ENCODE data around the gene SBK3. TPM values are rescaled to one million over a fixed set of nuclear protein-coding genes. Genes with fewer than 3 reads are reported as not detected.
"Not testable (repeated sequence)": the region's sequence is repeated elsewhere in the genome, so short reads cannot be mapped to it uniquely, and the experiment has no call there.

Gene SBK3
- polyA plus RNA-seq, 1 donor (not counting 4 experiments of a cell fraction or from before 2014, with no cell fraction given) = not detected

DNA sequence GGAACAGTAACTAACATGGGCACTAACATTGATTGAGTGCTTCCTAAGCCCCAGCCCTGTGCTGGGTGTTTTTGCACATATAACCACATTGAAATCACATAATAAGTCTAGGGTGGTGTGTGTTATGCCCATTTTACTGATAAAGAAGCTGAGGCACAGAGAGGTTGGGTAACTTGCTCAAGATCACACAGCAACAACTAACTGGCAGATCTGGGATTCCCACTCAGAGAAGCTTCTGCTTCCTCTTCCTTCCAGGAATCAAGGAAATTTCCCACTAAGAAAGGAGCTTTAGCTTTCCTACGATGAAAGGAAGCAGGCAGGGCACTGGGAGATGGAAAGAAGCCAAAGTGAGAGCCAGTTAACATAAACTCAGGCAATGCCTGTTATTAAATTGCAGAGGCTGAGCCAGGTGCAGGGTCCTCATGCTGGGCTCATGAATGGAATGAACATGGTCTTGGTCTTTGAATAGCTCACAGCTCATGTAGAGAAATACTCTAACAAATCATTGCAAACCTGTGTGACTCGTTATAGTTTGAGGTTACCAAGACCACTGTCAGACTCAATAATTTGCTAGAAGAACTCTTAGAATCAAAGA, 47.0 kb downstream of the SBK3 start:
- no peak overlapping the region for H3K9ac ChIP-seq (ENCODE audit: control insufficient read depth, extremely low read depth, insufficient read depth, low read length)
- H3K9me1 ChIP-seq (ENCODE audit: control insufficient read depth, extremely low read depth, insufficient read depth, low read length) = no peaks in the 10 kb centered on the region
- FAIRE-seq (no peak), DNase-seq (ENCODE audit: low read depth, low spot score) (no peak)
- H4K20me1 ChIP-seq (ENCODE audit: control insufficient read depth, extremely low read depth, insufficient read depth, low read length) = no peaks in the 10 kb centered on the region
- no peak overlapping the region for H3K4me3 ChIP-seq (ENCODE audit: control insufficient read depth in 2 of 3, extremely low read depth in 1 of 3, insufficient read depth in 2 of 3, low read depth in 1 of 3, low read length in 3 of 3)
- peaks cover 23% of the 10 kb centered on the region for H3K27me3 ChIP-seq (ENCODE audit: control insufficient read depth, extremely low read depth, insufficient read depth, low read length)
- dilution Hi-C loops (cut with MboI; ENCODE audit: extremely low pct_ligation_motif_present, low sequenced_read_pairs) = no loop called here
- no peak overlapping the region for H2AFZ ChIP-seq (ENCODE audit: control insufficient read depth, low read length)
- no peaks in the 10 kb centered on the region for H3K9me3 ChIP-seq (ENCODE audit: control insufficient read depth, low read depth, low read length)
- H3K4me2 ChIP-seq (ENCODE audit: control insufficient read depth, extremely low read depth, insufficient read depth, low read depth, low read length) = no peak overlapping the region
- H3K36me3 ChIP-seq (ENCODE audit: control insufficient read depth in 2 of 2, extremely low read depth in 1 of 2, insufficient read depth in 2 of 2, low read length in 2 of 2) = no peaks in the 10 kb centered on the region
- H3K4me1 ChIP-seq (ENCODE audit: control insufficient read depth, extremely low read depth, insufficient read depth, low read length) = no peaks in the 10 kb centered on the region
- no peak overlapping the region for H3K27ac ChIP-seq (ENCODE audit: control insufficient read depth, insufficient read depth, low read length)
- H3K79me2 ChIP-seq (ENCODE audit: control insufficient read depth, insufficient read depth, low read length) = no peaks in the 10 kb centered on the region
- TF ChIP-seq EZH2 (IDR thresholded peaks at IDR 0.05; ENCODE audit: low read length) = no peak
- TF ChIP-seq, protein P1, sequence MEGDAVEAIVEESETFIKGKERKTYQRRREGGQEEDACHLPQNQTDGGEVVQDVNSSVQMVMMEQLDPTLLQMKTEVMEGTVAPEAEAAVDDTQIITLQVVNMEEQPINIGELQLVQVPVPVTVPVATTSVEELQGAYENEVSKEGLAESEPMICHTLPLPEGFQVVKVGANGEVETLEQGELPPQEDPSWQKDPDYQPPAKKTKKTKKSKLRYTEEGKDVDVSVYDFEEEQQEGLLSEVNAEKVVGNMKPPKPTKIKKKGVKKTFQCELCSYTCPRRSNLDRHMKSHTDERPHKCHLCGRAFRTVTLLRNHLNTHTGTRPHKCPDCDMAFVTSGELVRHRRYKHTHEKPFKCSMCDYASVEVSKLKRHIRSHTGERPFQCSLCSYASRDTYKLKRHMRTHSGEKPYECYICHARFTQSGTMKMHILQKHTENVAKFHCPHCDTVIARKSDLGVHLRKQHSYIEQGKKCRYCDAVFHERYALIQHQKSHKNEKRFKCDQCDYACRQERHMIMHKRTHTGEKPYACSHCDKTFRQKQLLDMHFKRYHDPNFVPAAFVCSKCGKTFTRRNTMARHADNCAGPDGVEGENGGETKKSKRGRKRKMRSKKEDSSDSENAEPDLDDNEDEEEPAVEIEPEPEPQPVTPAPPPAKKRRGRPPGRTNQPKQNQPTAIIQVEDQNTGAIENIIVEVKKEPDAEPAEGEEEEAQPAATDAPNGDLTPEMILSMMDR (optimal IDR thresholded peaks at IDR 0.05 in 1 of 3, IDR thresholded peaks at IDR 0.05 in 1 of 3, conservative IDR thresholded peaks at IDR 0.05 in 1 of 3; ENCODE audit: extremely low read depth in 1 of 3, insufficient read depth in 2 of 3, low read length in 3 of 3) = no peak

DNA sequence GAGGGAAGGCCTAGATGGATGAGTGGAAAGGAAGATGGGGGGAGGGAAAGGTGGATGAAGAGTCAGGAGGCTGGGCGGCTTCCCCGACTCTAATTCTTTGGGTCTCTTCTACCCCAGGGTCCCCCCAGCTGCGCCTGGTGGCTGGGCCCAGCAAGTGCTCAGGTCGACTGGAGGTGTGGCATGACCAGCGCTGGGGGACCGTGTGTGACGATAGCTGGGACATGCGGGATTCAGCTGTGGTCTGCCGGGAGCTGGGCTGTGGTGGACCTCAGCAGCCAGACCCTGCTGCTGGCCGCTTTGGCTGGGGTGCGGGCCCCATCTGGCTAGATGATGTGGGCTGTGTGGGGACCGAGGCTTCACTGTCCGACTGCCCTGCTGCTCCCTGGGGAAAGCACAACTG, 47.6 kb downstream of the SBK3 start:
- H3K36me3 ChIP-seq (ENCODE audit: control insufficient read depth in 2 of 2, extremely low read depth in 1 of 2, insufficient read depth in 2 of 2, low read length in 2 of 2) = no peaks in the 10 kb centered on the region
- no peak overlapping the region for H3K4me3 ChIP-seq (ENCODE audit: control insufficient read depth in 2 of 3, extremely low read depth in 1 of 3, insufficient read depth in 2 of 3, low read depth in 1 of 3, low read length in 3 of 3)
- no peak for DNase-seq (ENCODE audit: low read depth, low spot score)
- no peak overlapping the region for H3K27ac ChIP-seq (ENCODE audit: control insufficient read depth, insufficient read depth, low read length)
- no peaks in the 10 kb centered on the region for H4K20me1 ChIP-seq (ENCODE audit: control insufficient read depth, extremely low read depth, insufficient read depth, low read length)
- FAIRE-seq = no peak
- H3K79me2 ChIP-seq (ENCODE audit: control insufficient read depth, insufficient read depth, low read length) = no peaks in the 10 kb centered on the region
- H3K4me2 ChIP-seq (ENCODE audit: control insufficient read depth, extremely low read depth, insufficient read depth, low read depth, low read length) = no peak overlapping the region
- H3K4me1 ChIP-seq (ENCODE audit: control insufficient read depth, extremely low read depth, insufficient read depth, low read length) = no peaks in the 10 kb centered on the region
- no peak overlapping the region for H2AFZ ChIP-seq (ENCODE audit: control insufficient read depth, low read length)
- no peak overlapping the region for H3K9ac ChIP-seq (ENCODE audit: control insufficient read depth, extremely low read depth, insufficient read depth, low read length)
- H3K27me3 ChIP-seq (ENCODE audit: control insufficient read depth, extremely low read depth, insufficient read depth, low read length) = peaks cover 29% of the 10 kb centered on the region
- no peaks in the 10 kb centered on the region for H3K9me1 ChIP-seq (ENCODE audit: control insufficient read depth, extremely low read depth, insufficient read depth, low read length)
- H3K9me3 ChIP-seq (ENCODE audit: control insufficient read depth, low read depth, low read length) = no peaks in the 10 kb centered on the region
- dilution Hi-C loops (cut with MboI; ENCODE audit: extremely low pct_ligation_motif_present, low sequenced_read_pairs) = no loop called here
- TF ChIP-seq EZH2 (IDR thresholded peaks at IDR 0.05; ENCODE audit: low read length) = no peak
- TF ChIP-seq, protein P1 (optimal IDR thresholded peaks at IDR 0.05 in 1 of 3, IDR thresholded peaks at IDR 0.05 in 1 of 3, conservative IDR thresholded peaks at IDR 0.05 in 1 of 3; ENCODE audit: extremely low read depth in 1 of 3, insufficient read depth in 2 of 3, low read length in 3 of 3) = no peak

DNA sequence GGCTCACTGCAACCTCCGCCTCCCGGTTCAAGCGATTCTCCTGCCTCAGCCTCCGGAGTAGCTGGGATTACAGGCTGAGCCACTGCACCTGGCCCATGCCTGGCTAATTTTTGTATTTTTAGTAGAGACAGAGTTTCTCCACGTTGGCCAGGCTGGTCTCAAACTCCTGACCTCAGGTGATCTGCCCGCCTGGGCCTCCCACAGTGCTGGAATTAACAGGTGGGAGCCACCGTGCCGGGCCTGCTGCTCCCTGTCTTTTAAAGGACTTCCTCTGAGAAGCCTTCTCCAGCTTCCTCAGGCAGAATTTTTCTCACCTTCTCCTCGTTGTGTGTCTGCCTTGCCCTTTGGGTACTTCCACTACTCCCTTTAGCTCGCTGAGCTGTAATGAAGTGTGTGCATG, 48.5 kb downstream of the SBK3 start:
- H4K20me1 ChIP-seq (ENCODE audit: control insufficient read depth, extremely low read depth, insufficient read depth, low read length); H3K4me2 ChIP-seq (ENCODE audit: control insufficient read depth, extremely low read depth, insufficient read depth, low read depth, low read length); H3K9me1 ChIP-seq (ENCODE audit: control insufficient read depth, extremely low read depth, insufficient read depth, low read length); H3K4me1 ChIP-seq (ENCODE audit: control insufficient read depth, extremely low read depth, insufficient read depth, low read length); H3K27ac ChIP-seq (ENCODE audit: control insufficient read depth, insufficient read depth, low read length); H3K36me3 ChIP-seq (ENCODE audit: control insufficient read depth in 2 of 2, extremely low read depth in 1 of 2, insufficient read depth in 2 of 2, low read length in 2 of 2); H2AFZ ChIP-seq (ENCODE audit: control insufficient read depth, low read length); H3K79me2 ChIP-seq (ENCODE audit: control insufficient read depth, insufficient read depth, low read length); H3K9me3 ChIP-seq (ENCODE audit: control insufficient read depth, low read depth, low read length); dilution Hi-C loops (cut with MboI; ENCODE audit: extremely low pct_ligation_motif_present, low sequenced_read_pairs); FAIRE-seq; DNase-seq (ENCODE audit: low read depth, low spot score); H3K4me3 ChIP-seq (ENCODE audit: control insufficient read depth in 2 of 3, extremely low read depth in 1 of 3, insufficient read depth in 2 of 3, low read depth in 1 of 3, low read length in 3 of 3); H3K9ac ChIP-seq (ENCODE audit: control insufficient read depth, extremely low read depth, insufficient read depth, low read length): not testable (repeated sequence)
- H3K27me3 ChIP-seq (ENCODE audit: control insufficient read depth, extremely low read depth, insufficient read depth, low read length) = peaks cover 38% of the 10 kb centered on the region

Measured in keratinocyte (primary cell).